Medulla oblongata (tissue), 1 donor: ENCODE results near the gene KIAA1217.
"Not testable (repeated sequence)": the region's sequence is repeated elsewhere in the genome, so short reads cannot be mapped to it uniquely, and the experiment has no call there.

Experiments used
- DNase-seq: peaks from one replicate; pipeline ENCODE4 v3.0.0-alpha.2; 2015; ENCODE audit errors: extremely low spot score

Gene KIAA1217

DNA sequence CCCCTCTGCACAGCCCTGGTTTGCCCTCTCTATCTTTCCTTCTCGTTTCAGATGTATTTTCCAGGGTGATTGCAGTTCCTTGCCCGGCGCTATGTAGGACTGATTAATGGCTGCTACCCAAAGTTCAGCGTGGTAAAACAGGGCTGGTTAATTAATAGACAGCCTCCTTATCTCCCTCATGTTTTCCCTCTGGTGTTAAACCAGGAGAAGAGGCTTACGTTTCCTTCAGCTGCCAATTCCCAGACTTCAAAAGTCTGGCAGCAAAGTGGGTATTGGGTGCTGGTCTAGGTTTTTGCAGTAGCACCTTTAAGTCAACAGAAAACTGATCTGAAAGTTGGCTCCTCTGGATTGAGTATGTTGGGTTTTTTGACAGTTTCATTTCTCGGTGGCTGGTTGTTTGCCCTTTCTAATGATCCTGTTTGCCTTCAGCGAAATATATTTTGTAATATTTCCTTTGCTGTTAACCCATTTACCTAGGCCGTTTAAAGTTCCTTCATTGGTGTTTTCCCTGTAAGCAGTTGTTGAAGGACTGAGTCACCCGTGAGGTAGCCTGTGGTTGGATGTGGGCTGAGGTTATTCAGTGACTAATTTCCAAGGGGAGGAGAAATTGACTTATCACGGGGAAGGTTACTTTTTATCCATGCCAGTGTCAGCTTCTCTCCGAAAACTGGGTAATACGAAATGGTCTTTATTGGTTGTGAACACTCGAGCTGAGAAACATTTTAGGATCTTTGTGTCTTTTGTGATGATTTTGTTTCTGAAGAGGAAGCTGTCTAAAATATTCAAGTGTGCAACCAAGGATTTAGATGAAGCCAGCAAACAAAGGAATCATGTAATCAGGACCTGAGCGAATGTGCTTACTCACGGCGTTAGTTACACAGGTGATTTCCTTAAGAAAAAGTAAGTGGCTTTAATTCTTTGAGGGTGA, 257.2 kb downstream of the KIAA1217 start:
- DNase-seq, result no peak

DNA sequence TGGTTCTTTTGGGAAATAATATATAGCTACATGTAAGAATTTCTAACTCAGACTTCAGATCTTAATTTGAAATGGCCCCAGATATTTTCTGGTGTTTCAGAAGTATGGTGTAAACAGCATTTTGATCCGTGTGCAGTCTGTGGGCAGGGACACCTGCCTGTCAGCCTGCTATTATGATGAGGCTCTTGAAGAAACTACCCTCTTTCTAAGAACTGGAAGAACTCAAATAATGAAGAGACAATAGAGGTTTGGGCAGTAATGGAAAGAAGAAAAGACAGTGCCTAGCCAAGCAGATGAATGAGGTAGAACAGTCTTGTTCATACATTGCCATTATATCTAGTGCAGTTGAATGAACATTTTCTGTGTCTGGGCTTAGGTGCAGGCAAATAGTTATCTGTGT, 258.2 kb downstream of the KIAA1217 start:
- DNase-seq, result no peak

DNA sequence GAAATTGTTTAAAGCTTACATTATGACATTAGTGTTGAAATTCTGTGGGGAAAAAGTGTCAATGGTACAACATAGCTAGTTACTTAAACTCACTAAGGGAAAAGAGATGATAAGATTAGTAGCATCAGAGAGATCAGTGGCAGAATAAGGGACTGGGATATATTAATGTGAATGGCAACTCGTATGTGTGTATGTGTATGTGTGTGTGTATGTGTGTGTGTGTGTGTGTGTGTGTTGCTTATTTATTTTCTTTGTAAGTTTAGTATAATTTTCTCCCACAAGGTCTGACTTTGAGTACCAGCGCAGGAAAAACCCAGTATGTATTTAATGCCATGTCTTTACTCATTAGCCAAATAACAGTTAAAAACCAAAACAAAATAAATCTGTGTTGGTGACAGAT, 258.7 kb downstream of the KIAA1217 start:
- DNase-seq, result no peak

DNA sequence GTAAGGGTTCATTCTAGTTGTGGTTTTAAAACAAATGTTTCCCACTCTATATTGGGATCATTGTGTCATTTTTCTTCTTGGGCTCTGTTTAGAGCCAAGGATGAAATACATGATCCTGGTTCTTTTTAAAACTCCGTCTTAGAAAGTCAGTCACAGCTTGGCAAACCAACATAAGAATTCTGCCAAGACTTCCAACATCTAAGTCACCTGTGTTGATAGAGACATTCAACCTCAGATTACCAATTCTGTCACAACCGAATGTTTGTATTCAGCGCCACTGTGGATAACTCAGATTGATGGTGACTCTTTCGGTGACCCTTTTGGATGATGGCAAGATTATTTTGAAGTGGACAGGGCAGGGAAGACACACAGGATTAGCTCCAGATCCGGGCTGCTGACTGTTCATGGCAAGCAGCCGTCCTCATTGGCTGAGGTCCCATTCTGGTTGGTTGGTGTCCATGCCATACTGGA, 259.4 kb downstream of the KIAA1217 start:
- no peak for DNase-seq

GRCh38 chr10:24469993-24470392, 261.1 kb downstream of the KIAA1217 start:
- no peak for DNase-seq

GRCh38 chr10:24475598-24475997, 266.7 kb downstream of the KIAA1217 start:
- DNase-seq, result no peak

- no peak for DNase-seq
These were observed 268.2 kb downstream of the KIAA1217 start for GRCh38 chr10:24476913-24477701.

- no peak for DNase-seq
These were observed 269.0 kb downstream of the KIAA1217 start for GRCh38 chr10:24477915-24478314.

GRCh38 chr10:24479806-24480205, 270.9 kb downstream of the KIAA1217 start:
- no peak for DNase-seq

- DNase-seq, result no peak
These were observed 271.5 kb downstream of the KIAA1217 start for GRCh38 chr10:24480447-24480846.

DNA sequence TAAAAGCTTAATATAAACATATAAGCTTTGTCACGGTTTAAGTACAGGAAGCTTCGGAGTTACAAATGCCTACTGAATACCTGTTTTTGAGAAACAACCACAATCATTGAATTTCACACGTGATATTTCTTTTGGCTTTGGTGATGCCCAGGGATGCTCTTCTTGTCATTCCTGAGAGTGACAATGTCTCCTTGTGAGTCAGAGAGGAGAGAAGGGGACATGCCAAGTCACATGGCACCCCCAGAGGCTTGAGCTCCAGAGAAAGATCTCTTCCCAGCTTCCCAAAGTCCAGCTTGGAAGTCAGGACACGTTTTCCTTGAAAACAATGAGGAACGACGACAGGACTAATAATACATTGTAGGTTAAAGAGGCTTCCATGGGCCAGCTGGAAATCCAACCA, 272.3 kb downstream of the KIAA1217 start:
- DNase-seq, result peak; percentile 21

DNA sequence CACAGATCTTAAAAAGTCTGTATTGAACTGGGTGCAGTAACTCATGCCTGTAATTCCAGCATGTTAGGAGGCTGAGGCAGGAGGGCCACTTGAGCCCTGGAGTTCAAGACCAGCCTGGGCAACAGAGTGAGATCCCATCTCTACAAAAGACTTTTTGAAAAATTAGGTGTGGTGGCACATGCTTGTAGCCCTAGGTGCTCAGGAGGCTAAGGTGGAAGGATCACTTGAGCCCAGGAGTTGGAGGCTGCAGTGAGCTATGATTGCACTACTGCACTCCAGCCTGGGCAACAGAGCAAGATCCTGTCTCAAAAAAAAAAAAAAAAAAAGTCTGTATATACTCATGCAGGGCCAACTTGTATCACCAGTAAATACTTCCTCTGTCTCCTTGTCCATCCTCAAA, 273.8 kb downstream of the KIAA1217 start:
- DNase-seq, result not testable (repeated sequence)

DNA sequence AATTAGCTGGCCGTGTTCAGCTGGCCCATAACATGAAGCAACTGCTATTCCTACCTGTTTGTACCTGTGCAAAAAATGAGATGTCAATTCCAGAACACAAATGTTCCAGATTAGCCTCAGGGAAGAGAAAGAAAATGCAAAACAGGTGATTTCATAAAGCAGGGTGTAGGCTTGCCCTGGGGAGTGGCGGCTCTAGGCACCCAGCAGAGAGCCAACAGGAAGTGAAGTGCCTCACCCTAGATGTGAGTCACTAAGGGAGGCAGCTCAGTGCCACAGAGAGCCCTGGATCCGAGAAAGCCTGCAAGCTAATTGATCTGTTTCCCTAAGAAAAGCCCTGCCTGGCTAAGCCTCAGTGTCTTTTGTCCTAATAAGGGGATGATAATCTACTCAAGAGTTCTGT, 274.8 kb downstream of the KIAA1217 start:
- no peak for DNase-seq

GRCh38 chr10:24484771-24485170, 275.8 kb downstream of the KIAA1217 start:
- DNase-seq, result no peak

DNA sequence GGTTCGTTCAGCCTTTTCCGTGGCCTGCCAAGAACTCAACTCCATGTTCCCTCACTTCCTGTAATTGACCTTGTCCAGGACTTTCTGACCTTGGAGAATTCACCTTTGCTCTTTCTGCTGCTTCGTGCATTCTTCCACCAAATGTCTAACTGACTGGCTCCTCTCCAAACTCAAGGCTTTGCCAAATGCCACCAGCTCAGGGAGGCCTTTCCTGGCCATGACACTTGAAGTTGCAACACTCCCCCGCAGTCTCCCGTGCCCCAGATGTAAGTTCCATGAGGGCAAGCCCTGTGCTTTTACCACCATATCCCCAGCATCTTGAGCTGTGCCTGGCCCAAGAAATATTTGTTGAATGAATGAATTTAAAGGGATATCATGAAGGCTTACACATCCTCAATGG, 276.4 kb downstream of the KIAA1217 start:
- no peak for DNase-seq

- no peak for DNase-seq
These were observed 279.7 kb downstream of the KIAA1217 start for GRCh38 chr10:24488631-24489030.

DNA sequence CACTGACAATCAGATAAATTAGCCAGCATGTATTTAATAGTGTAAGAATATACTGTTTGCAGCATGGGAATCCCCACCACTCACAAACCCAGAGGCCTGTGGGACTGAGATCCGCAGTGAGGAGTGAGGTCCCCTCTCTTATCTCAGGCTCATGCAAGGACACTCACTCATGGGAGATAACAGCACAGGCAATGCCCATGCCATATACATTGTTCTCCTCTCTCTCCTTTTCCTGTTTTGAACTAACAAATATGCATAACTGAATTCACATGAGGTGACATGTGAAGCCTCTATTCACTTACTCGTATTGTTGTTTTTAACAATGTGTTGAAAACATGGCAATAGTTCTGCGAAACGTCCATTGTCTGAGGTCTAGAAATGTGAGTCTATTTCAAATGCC, 284.2 kb downstream of the KIAA1217 start:
- no peak for DNase-seq

GRCh38 chr10:24494236-24494635, 285.3 kb downstream of the KIAA1217 start:
- DNase-seq, result no peak

GRCh38 chr10:24494777-24495176, 285.8 kb downstream of the KIAA1217 start:
- DNase-seq, result no peak

GRCh38 chr10:24495666-24496460, 286.9 kb downstream of the KIAA1217 start:
- DNase-seq, result no peak

GRCh38 chr10:24496906-24497305, 288.0 kb downstream of the KIAA1217 start:
- DNase-seq, result no peak
